Neutrophil (primary cell): ENCODE data around the gene RAD51.

Experiments used
- H3K27ac ChIP-seq: fragments of 200-600 bp; sonication (generic); 2 replicates; pipeline ENCODE4 v1.5.1; 2016; ENCODE audit warnings: mild to moderate bottlenecking, moderate library complexity
- H3K27me3 ChIP-seq: fragments of 200-600 bp; sonication (generic); 2 replicates; pipeline ENCODE4 v1.6.0; 2016; ENCODE audit warnings: mild to moderate bottlenecking
- H3K36me3 ChIP-seq: fragments of 200-600 bp; sonication (generic); 2 replicates; pipeline ENCODE4 v1.5.1; 2017
- H3K4me1 ChIP-seq, 2 experiments: fragments of 200-600 bp in 1 of 2; sonication (generic) in 1 of 2; 1 replicate in 1 of 2; 2 replicates in 1 of 2; pipeline versions ENCODE4 v1.5.1 to v1.6.1; 2013 to 2016; ENCODE audit warnings: low read depth in 1 of 2, low read length in 1 of 2, mild to moderate bottlenecking in 1 of 2, moderate library complexity in 1 of 2; ENCODE audit not compliant: control insufficient read depth in 1 of 2, insufficient read depth in 1 of 2
- H3K4me3 ChIP-seq, 2 experiments: fragments of 200-600 bp in 1 of 2; sonication (generic) in 1 of 2; 1 replicate in 1 of 2; 2 replicates in 1 of 2; pipeline ENCODE4 v1.5.1; 2013 to 2016; ENCODE audit warnings: low read depth in 1 of 2, low read length in 1 of 2, mild to moderate bottlenecking in 1 of 2, moderate library complexity in 1 of 2
- H3K9me3 ChIP-seq: fragments of 200-600 bp; sonication (generic); 2 replicates; pipeline ENCODE4 v1.5.1; 2016
- TF ChIP-seq, protein P1 (sequence below): fragments of 200-600 bp; sonication (generic); IDR thresholded peaks from 2 replicates; pipeline ENCODE4 v1.5.1; 2016; ENCODE audit warnings: antibody characterized with exemption

RAD51 gene

GRCh38 chr15:40693904-40694687 lies 878 bp upstream of the RAD51 start:
- Histone ChIP-seq H3K4me1 (peaks cover 20 to 22% of the 10 kb centered on the region in 2 experiments), H3K27ac (peak overlapping the region; percentile 94), H3K36me3 (no peaks in the 10 kb centered on the region), H3K27me3 (no peaks in the 10 kb centered on the region), H3K4me3 (peak overlapping the region; percentile 87 to 99), H3K9me3 (no peaks in the 10 kb centered on the region)
- TF ChIP-seq, protein P1, sequence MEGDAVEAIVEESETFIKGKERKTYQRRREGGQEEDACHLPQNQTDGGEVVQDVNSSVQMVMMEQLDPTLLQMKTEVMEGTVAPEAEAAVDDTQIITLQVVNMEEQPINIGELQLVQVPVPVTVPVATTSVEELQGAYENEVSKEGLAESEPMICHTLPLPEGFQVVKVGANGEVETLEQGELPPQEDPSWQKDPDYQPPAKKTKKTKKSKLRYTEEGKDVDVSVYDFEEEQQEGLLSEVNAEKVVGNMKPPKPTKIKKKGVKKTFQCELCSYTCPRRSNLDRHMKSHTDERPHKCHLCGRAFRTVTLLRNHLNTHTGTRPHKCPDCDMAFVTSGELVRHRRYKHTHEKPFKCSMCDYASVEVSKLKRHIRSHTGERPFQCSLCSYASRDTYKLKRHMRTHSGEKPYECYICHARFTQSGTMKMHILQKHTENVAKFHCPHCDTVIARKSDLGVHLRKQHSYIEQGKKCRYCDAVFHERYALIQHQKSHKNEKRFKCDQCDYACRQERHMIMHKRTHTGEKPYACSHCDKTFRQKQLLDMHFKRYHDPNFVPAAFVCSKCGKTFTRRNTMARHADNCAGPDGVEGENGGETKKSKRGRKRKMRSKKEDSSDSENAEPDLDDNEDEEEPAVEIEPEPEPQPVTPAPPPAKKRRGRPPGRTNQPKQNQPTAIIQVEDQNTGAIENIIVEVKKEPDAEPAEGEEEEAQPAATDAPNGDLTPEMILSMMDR, result no peak

DNA sequence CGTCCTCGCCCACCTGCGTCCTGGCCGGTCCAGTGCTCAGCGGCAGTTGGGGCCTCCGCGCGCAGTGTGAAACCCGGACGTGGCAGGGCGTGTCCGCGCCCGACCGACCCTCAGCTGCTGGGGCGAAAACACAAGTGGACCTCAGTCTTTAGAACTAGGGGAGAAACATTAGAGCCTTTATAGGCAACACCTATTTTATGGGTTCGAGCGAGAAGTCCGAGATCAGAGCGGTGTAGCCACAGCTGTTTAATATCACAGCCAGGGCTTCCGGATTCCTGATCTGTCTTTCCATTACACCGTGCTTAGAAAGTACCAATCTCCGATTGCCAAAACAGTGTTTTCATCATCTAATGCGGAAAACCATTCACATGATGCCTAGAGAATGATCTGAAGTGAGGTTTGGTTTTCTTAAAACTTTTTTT lies 506 bp downstream of the RAD51 start:
- H3K36me3 ChIP-seq, result peaks cover 10% of the 10 kb centered on the region
- peaks cover 20 to 22% of the 10 kb centered on the region in 2 experiments for H3K4me1 ChIP-seq
- TF ChIP-seq, protein P1, result no peak
- H3K27me3 ChIP-seq, result no peaks in the 10 kb centered on the region
- H3K4me3 ChIP-seq, result peak overlapping the region; percentile 87 to 99
- H3K9me3 ChIP-seq, result no peaks in the 10 kb centered on the region
- H3K27ac ChIP-seq, result peak overlapping the region; percentile 94

DNA sequence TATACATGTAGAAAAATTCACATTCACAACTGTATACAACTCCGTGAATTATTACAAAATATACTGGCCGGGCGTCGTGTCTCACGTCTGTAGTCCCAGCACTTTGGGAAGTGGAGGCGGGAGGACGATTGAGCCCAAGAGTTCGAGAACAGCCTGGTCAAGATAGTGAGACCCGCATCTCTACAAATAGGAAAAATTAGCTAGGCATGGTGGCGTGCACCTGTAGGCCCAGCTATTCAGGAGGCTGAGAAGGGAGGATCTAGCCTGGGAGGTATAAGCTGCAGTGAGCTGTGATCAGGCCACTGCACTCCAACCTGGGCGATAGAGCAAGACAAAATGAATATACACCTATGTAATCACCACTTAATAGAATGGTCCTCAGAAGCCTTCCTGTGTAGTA lies 1.3 kb downstream of the RAD51 start:
- no peak overlapping the region for H3K4me3 ChIP-seq

DNA sequence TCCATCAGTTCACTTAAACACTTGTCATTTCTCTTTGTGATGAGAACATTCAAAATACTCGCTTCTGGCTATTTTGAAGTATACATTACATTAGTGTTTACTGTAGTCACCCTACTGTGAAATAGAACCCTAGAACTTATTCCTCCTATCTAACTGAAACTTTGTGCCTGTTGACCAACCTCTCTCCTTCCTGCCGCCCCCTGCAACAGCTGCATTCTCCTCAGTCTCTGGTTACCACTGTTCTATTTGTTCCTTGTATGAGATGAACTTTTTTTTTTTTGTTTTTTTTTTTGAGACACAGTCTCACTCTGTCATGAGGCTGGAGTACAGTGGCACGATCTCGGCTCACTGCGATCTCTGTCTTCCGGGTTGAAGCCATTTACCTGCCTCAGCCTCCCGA lies 2.9 kb downstream of the RAD51 start:
- no peaks in the 10 kb centered on the region for H3K27me3 ChIP-seq
- peaks cover 20 to 22% of the 10 kb centered on the region in 2 experiments for H3K4me1 ChIP-seq
- no peak overlapping the region for H3K27ac ChIP-seq
- TF ChIP-seq, protein P1, result no peak
- H3K4me3 ChIP-seq, result no peak overlapping the region
- H3K36me3 ChIP-seq, result peaks cover 17% of the 10 kb centered on the region
- H3K9me3 ChIP-seq, result no peaks in the 10 kb centered on the region

More for the DNA sequence above, 1.3 kb downstream of the RAD51 start:
- Histone ChIP-seq H3K27me3 (no peaks in the 10 kb centered on the region), H3K36me3 (peaks cover 17% of the 10 kb centered on the region), H3K9me3 (no peaks in the 10 kb centered on the region), H3K4me1 (peaks cover 20 to 22% of the 10 kb centered on the region in 2 experiments), H3K27ac (no peak overlapping the region)
- TF ChIP-seq, protein P1, result no peak

DNA sequence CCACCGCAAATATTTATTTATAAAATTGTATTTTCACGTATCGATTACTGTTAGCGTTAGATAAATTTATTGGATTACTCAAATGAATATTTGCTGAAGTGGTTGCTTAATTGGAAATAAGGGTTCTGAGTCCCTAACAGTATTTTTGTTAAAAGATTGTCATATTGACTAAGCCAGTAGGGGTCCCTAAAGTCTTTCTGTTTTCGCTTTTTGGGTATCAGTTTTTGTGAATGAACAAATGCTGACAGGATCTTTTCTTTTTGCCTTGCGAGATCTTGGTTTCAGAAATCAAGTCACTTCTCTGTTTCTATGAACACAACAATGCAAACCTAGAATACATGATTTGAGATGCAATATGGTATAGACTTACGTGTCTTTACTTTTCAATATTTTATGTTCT lies 7.1 kb downstream of the RAD51 start:
- Histone ChIP-seq H3K4me1 (no peaks in the 10 kb centered on the region), H3K27me3 (no peaks in the 10 kb centered on the region), H3K4me3 (no peak overlapping the region), H3K27ac (no peak overlapping the region), H3K36me3 (peaks cover 36% of the 10 kb centered on the region), H3K9me3 (no peaks in the 10 kb centered on the region)
- TF ChIP-seq, protein P1, result no peak
